ENCODE results near the gene SEMA4A. TPM values are rescaled to one million over a fixed set of nuclear protein-coding genes. Genes with fewer than 3 reads are reported as not detected.
"Not testable (repeated sequence)": the region's sequence is repeated elsewhere in the genome, so short reads cannot be mapped to it uniquely, and the experiment has no call there.

The SEMA4A gene
- total RNA-seq, 1 experiment from 2014 or later, result 2.0 TPM

DNA sequence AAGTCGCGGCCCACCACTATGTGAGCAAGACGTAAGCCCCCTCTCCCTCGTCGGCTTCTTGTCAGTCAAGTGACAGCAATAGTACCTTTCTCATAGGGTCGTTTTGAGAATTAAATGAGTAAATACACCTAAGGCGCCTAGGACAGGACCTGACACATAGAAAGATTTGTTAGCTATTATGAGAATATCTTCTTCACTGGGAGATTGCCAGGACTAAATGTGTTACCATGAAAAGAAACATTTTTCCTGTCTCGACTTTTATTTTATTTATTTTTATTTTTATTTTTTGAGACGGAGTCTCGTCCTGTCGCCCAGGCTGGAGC, 60.2 kb downstream of the SEMA4A start:
- in situ Hi-C loops (cut with HindIII; ENCODE audit: low sequenced_read_pairs), result no loop called here

DNA sequence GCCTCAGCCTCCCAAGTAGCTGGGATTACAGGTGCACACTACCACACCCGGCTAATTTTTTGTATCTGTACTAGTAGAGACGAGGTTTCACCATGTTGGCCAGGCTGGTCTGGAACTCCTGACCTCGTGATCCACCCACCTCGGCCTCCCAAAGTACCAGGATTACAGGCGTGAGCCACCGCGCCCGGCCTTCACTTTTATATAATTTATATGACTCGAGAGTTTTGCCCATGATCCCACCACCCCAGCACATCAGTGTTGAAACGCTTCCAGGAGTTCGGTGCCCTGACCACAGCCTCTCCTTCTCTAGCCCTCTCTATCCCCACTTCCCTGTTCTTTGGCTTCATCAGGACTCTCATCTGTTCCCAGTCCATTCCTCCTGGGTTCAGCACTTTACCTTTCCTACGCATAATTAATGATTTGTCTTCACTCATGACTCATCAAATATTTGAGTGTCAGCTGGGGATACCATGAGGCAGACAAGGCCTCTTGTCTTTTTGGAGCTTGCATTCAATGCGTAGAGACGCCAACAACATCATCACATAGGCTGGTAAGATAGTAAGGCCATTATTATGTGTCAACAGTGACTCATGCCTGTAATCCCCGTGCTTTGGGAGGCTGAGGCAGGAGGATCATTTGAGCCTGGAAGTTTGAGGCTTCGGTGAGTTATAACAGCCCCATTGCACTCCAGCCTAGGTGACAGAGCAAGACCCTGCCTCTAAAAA, 60.8 kb downstream of the SEMA4A start:
- in situ Hi-C loops (cut with HindIII; ENCODE audit: low sequenced_read_pairs), result no loop called here
- DNase-seq (ENCODE audit: low spot score), result no peak

More for the DNA sequence above, 60.2 kb downstream of the SEMA4A start:
- no peak for DNase-seq (ENCODE audit: low spot score)

DNA sequence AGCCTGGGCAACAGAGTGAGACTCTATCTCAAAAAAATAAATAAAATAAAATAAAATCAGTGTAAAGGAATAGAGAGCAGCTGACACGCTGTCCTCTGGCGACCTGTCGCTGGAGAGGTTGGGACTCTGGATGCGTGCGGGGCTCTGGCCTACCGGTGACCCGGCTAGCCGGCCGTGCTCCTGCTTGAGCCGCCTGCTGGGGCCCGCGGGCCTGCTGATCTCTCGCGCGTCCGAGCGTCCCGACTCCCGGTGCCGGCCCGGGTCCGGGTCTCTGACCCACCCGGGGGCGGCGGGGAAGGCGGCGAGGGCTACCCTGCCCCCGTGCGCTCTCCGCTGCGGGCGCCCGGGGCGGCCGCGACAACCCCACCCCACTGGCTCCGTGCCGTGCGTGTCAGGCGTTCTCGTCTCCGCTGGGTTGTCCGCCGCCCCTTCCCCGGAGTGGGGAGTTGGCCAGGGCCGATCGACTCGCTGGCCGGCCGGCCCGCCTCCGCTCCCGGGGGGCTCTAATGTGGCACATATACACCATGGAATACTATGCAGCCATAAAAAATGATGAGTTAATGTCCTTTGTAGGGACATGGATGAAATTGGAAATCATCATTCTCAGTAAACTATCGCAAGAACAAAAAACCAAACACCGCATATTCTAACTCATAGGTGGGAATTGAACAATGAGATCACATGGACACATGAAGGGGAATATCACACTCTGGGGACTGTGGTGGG, 63.1 kb downstream of the SEMA4A start:
- DNase-seq (ENCODE audit: low spot score); in situ Hi-C loops (cut with HindIII; ENCODE audit: low sequenced_read_pairs): not testable (repeated sequence)

DNA sequence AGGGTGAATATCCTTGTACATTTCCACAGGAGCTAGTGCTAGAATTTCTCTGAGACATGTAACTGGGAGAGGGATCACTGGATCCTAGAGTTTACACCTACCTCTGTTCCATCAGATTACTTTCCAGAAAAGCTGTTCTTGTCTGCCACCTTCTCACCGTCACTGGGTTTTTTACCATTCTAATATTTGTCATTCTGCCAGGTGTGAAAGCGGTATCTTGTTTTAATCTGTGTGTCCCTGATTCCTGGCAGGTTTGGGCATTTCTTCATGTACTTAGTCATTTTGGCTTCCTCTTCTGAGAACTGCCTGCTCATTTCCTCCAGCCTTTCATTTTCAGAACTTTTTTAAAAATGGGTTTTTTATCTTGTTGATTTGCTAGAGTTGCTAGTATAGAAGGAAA, 64.5 kb downstream of the SEMA4A start:
- in situ Hi-C loops (cut with HindIII; ENCODE audit: low sequenced_read_pairs), result no loop called here
- DNase-seq (ENCODE audit: low spot score), result no peak

DNA sequence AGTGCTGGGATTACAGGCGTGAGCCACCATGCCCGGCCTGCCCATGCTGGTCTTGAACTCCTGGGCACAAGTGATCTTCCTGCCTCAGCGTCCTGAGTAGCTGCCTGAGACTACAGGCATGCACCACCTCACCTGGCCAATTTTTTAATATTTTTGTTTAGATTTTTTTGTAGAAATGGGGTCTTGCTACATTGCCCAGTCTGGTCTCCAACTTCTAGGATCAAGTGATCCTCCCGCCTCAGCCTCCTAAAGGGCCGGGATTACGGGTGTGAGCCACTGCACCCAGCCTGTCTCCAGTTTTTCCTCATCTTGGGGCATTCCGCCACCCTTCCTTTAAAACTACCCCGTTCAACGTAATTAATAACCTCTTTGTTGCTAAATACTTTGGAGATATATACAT, 66.8 kb downstream of the SEMA4A start:
- in situ Hi-C loops (cut with HindIII; ENCODE audit: low sequenced_read_pairs), result loop anchor here (10.0 kb wide), 1 partner anchor 85 kb away; no protein-coding TSS in a partner anchor

DNA sequence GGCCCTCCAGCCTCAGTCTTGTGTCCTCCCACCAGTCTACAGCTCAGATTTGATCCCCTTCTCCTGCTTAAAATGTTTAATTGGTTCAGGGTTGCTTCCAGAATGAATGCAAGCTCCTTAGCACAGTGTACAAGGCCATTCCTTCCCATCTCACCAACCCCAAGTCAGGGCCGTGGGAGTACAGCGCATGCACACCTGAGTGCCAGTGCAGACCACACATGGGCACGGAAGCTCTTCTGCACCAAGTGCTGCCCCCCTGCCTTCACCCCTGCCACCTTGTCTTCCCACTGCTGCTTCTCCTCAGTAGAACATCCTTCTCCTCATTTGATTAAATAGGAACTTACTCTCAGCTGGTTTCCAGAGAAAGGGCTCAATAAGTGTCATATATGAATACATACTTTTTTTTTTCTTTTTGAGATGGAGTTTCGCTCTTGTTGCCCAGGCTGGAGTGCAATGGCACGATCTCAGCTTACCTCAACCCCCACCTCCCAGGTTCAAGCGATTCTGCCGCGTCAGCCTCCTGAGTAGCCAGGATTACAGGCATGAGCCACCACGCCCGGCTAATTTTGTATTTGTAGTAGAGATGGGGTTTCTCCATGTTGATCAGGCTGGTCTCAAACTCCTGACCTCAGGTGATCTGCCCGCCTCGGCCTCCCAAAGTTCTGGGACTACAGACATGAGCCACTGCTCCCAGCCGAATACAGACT, 68.8 kb downstream of the SEMA4A start:
- no peak for DNase-seq (ENCODE audit: low spot score)
- in situ Hi-C loops (cut with HindIII; ENCODE audit: low sequenced_read_pairs), result loop anchor here (10.0 kb wide), 1 partner anchor 87 kb away; no protein-coding TSS in a partner anchor

More for the DNA sequence above, 66.8 kb downstream of the SEMA4A start:
- no peak for DNase-seq (ENCODE audit: low spot score)

DNA sequence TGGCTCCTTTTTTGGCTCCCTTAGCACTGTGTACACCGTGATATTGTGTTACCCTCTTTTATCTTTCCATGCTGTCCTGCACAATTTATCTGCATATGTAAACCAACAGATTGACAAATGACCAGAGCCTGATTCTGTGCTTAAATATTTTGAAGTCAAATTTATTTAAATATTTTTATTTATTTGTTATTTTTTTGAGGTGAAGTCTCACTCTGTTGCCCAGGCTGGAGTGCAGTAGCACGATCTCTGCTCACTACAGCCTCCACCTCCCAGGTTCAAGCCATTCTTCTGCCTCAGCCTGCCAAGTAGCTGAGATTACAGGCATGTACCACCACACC, 72.3 kb downstream of the SEMA4A start:
- no peak for DNase-seq (ENCODE audit: low spot score)
- in situ Hi-C loops (cut with HindIII; ENCODE audit: low sequenced_read_pairs), result loop anchor here (10.0 kb wide), 1 partner anchor 91 kb away; no protein-coding TSS in a partner anchor

DNA sequence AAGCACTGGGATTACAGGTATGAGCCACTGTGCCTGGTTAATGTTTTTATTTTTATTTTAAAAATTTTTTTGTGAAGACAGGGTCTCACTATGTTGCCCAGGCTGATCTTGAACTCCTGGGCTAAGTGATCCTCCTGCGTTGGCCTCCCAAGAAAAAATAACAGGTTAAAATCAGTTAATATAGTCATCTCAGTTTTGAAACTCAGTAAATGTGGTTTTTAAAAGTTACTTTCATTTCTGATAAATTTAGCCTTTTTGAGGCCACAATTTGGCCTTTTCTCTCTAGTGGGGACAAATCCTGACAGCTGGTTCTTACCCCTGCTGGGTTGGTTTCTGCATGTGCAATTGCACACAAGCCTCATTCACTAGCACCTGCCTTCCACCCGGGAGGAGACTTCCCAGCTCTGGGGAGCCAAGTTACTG, 72.7 kb downstream of the SEMA4A start:
- in situ Hi-C loops (cut with HindIII; ENCODE audit: low sequenced_read_pairs), result loop anchor here (10.0 kb wide), 1 partner anchor 91 kb away; no protein-coding TSS in a partner anchor
- DNase-seq (ENCODE audit: low spot score), result no peak

DNA sequence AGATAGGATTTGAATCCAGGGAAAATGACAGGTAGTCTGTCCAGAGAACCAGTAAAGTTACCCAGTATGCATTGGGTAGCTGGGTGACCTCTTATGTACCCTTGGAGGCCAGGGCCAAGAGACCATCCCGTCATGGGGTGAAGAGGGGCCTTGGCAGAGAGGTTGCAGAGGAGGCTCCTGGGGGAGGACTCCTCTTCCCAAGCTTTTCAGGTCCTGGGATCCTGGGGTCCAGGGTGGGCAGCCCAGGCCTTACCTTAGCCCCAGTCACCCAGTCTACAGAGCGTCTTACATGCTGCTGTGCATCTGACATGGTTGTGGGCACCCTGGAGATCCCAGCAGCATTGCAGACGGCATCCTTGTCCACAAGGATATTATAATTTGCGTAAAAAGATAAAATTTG, 73.4 kb downstream of the SEMA4A start:
- no peak for DNase-seq (ENCODE audit: low spot score)
- in situ Hi-C loops (cut with HindIII; ENCODE audit: low sequenced_read_pairs), result loop anchor here (10.0 kb wide), 1 partner anchor 92 kb away; no protein-coding TSS in a partner anchor

Other genes starting within 250 kb of the SEMA4A start
- gene RIT1, start 242.2 kb upstream of the SEMA4A start, total RNA-seq (2014; rRNA removed; shearing (Covaris generic)), result 22.6 and 43.9 TPM in 2 replicates
- 30.0 and 52.6 TPM in 2 replicates for gene KHDC4, start 219.2 kb upstream of the SEMA4A start, total RNA-seq (2014; rRNA removed; shearing (Covaris generic))
- not detected in 2 replicates for gene RXFP4, start 211.9 kb upstream of the SEMA4A start, total RNA-seq (2014; rRNA removed; shearing (Covaris generic))
- 20.3 and 35.9 TPM in 2 replicates for gene ARHGEF2, start 175.0 kb upstream of the SEMA4A start, total RNA-seq (2014; rRNA removed; shearing (Covaris generic))
- 257 and 273 TPM in 2 replicates for gene SSR2, start 132.6 kb upstream of the SEMA4A start, total RNA-seq (2014; rRNA removed; shearing (Covaris generic))
- gene UBQLN4, start 99.8 kb upstream of the SEMA4A start, total RNA-seq (2014; rRNA removed; shearing (Covaris generic)), result 29.5 and 30.0 TPM in 2 replicates
- gene LAMTOR2, start 98.8 kb upstream of the SEMA4A start, total RNA-seq (2014; rRNA removed; shearing (Covaris generic)), result 20.1 and 42.3 TPM in 2 replicates
- gene RAB25, start 92.4 kb upstream of the SEMA4A start, total RNA-seq (2014; rRNA removed; shearing (Covaris generic)), result not detected in 2 replicates
- 21.0 and 21.2 TPM in 2 replicates for gene MEX3A, start 71.1 kb upstream of the SEMA4A start, total RNA-seq (2014; rRNA removed; shearing (Covaris generic))
- gene LMNA, start 38.9 kb upstream of the SEMA4A start, total RNA-seq (2014; rRNA removed; shearing (Covaris generic)), result 314 and 341 TPM in 2 replicates
- gene SLC25A44, start 40.5 kb downstream of the SEMA4A start, total RNA-seq (2014; rRNA removed; shearing (Covaris generic)), result 7.3 and 11.9 TPM in 2 replicates
- 97.2 and 127 TPM in 2 replicates for gene PMF1, start 59.4 kb downstream of the SEMA4A start, total RNA-seq (2014; rRNA removed; shearing (Covaris generic))
- not detected in 2 replicates for gene BGLAP, start 88.6 kb downstream of the SEMA4A start, total RNA-seq (2014; rRNA removed; shearing (Covaris generic))
- gene PAQR6, start 94.5 kb downstream of the SEMA4A start, total RNA-seq (2014; rRNA removed; shearing (Covaris generic)), result 0.07 and 2.0 TPM in 2 replicates
- 46.3 and 73.5 TPM in 2 replicates for gene SMG5, start 129.2 kb downstream of the SEMA4A start, total RNA-seq (2014; rRNA removed; shearing (Covaris generic))
- gene TMEM79, start 130.7 kb downstream of the SEMA4A start, total RNA-seq (2014; rRNA removed; shearing (Covaris generic)), result 2.0 and 5.0 TPM in 2 replicates
- gene GLMP, start 142.1 kb downstream of the SEMA4A start, total RNA-seq (2014; rRNA removed; shearing (Covaris generic)), result 0.92 and 3.3 TPM in 2 replicates
- not detected in 2 replicates for gene VHLL, start 145.7 kb downstream of the SEMA4A start, total RNA-seq (2014; rRNA removed; shearing (Covaris generic))
- gene CCT3, start 184.7 kb downstream of the SEMA4A start, total RNA-seq (2014; rRNA removed; shearing (Covaris generic)), result 936 and 1,057 TPM in 2 replicates
- gene TSACC, start 184.9 kb downstream of the SEMA4A start, total RNA-seq (2014; rRNA removed; shearing (Covaris generic)), result not detected in 2 replicates
- gene RHBG, start 215.6 kb downstream of the SEMA4A start, total RNA-seq (2014; rRNA removed; shearing (Covaris generic)), result 0.06 and 3.5 TPM in 2 replicates

All from G401 (cell line).